HUES6 (cell line): ENCODE measurements around the gene AVEN.
"Not testable (repeated sequence)": the region's sequence is repeated elsewhere in the genome, so short reads cannot be mapped to it uniquely, and the experiment has no call there.

Experiments used
- H3K27ac ChIP-seq: 2 replicates; pipeline ENCODE4 v1.7.0; 2013; ENCODE audit warnings: low read depth, mild to moderate bottlenecking, low read length, inconsistent platforms
- H3K27me3 ChIP-seq: 2 replicates; pipeline ENCODE4 v1.6.1; 2013; ENCODE audit warnings: low read length; ENCODE audit not compliant: control insufficient read depth, insufficient read depth
- H3K36me3 ChIP-seq: 2 replicates; pipeline ENCODE4 v1.6.1; 2013; ENCODE audit warnings: low read length; ENCODE audit not compliant: control insufficient read depth, insufficient read depth
- H3K4me1 ChIP-seq: 2 replicates; pipeline ENCODE4 v1.6.1; 2013; ENCODE audit warnings: low read length; ENCODE audit not compliant: control insufficient read depth, insufficient read depth
- H3K4me3 ChIP-seq: 2 replicates; pipeline ENCODE4 v1.5.1; 2013; ENCODE audit warnings: low read depth, low read length
- H3K9ac ChIP-seq: one replicate; pipeline ENCODE4 v1.6.1; 2013; ENCODE audit warnings: mild to moderate bottlenecking, low read length
- H3K9me3 ChIP-seq: 2 replicates; pipeline ENCODE4 v1.6.1; 2013; ENCODE audit warnings: low read depth, low read length; ENCODE audit not compliant: control insufficient read depth, insufficient read depth

The AVEN gene

DNA sequence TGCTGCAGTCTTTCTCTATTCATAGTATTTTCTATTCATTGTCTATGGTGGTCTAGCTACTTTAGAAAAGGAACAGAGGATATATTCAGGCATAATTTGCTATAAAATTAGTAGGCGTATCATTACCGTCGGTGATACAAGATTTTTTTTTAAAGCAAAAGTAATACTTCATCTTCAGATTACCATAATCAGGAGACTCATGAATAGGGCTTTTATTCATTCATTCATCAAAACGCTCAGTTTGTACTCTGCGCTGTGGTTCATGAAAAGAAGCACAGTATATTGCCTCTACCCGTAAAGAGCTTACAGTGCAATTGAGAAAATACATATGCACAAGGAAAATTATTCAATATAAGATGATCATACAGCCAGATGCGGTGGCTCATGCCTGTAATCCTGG lies 207.4 kb downstream of the AVEN start:
- Histone ChIP-seq H3K4me1 (peaks cover 20% of the 10 kb centered on the region), H3K27me3 (no peaks in the 10 kb centered on the region), H3K36me3 (no peaks in the 10 kb centered on the region), H3K27ac (no peak overlapping the region), H3K9ac (no peak overlapping the region), H3K9me3 (0 out of 2 replicates have a peak, but pooled peaks cover 3% of the 10 kb centered on the region), H3K4me3 (no peak overlapping the region)

- Histone ChIP-seq H3K9ac (no peak overlapping the region), H3K4me3 (no peak overlapping the region), H3K4me1 (peaks cover 15% of the 10 kb centered on the region), H3K27me3 (no peaks in the 10 kb centered on the region), H3K27ac (no peak overlapping the region), H3K36me3 (no peaks in the 10 kb centered on the region), H3K9me3 (0 out of 2 replicates have a peak, but pooled peaks cover 3% of the 10 kb centered on the region)
These were observed 208.7 kb downstream of the AVEN start for GRCh38 chr15:33830351-33830750.

DNA sequence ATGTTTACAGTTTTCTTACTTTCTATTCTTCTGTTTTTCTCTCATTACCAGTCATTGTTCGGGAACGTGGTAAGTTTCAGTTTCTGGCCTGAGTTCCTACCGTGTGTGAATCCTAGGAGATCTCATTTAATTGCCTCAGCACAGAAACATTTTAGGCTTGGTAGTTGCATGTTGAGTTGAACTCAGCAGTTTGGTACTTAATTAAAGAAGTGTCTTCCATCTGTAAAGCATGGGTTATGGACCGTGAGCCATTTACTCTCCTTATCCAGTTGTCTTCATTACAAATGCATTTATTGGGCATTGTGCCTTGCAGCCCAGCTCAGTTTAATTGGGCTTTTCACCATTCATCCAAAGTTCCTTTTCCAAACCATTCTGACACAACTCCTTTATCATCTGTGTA lies 212.8 kb downstream of the AVEN start:
- no peaks in the 10 kb centered on the region for H3K4me1 ChIP-seq
- H3K4me3 ChIP-seq: no peak overlapping the region
- no peak overlapping the region for H3K9ac ChIP-seq
- H3K36me3 ChIP-seq: no peaks in the 10 kb centered on the region
- 0 out of 2 replicates have a peak, but pooled peaks cover 3% of the 10 kb centered on the region for H3K9me3 ChIP-seq
- no peak overlapping the region for H3K27ac ChIP-seq
- no peaks in the 10 kb centered on the region for H3K27me3 ChIP-seq

DNA sequence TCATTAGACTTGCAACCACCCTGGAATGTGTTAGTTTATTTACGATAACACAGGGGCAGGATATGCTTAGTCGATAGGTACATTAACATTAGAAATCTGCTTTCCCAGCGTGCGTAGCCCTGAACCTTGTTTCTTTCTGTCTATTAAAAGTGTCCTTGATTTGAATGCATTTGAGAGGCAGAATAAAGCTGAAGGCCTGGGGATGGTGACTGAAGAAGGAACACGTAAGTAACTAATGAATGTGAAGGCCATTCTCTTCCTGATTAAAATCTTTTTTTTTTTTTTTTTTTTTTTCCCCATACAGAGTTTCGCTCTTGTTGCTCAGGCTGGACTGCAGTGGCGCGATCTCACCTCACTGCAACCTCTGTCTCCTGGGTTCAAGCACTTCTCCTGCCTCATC lies 213.6 kb downstream of the AVEN start:
- Histone ChIP-seq H3K4me1 (no peaks in the 10 kb centered on the region), H3K27me3 (no peaks in the 10 kb centered on the region), H3K4me3 (no peak overlapping the region), H3K36me3 (no peaks in the 10 kb centered on the region), H3K9ac (no peak overlapping the region), H3K27ac (no peak overlapping the region), H3K9me3 (0 out of 2 replicates have a peak, but pooled peaks cover 3% of the 10 kb centered on the region)

DNA sequence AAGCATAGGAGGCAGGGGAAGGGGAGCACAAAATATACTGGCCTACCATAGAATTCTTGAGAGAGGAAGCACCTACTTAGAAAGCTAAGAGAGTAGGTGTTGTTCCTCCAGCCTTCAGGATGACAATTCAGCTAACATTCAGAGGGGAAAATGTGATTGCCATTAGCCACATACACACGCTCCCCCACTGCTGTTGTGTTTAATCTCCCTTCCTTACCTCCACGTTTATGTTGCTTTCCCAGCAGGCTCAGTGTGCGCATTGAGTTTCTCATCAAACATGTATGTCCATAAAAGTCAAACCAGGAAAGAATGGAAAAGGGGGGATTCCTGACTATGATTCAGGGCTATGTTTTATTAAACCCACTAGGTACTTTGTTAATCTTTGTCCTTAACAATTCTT lies 215.9 kb downstream of the AVEN start:
- H3K4me1 ChIP-seq: no peaks in the 10 kb centered on the region
- no peak overlapping the region for H3K4me3 ChIP-seq
- no peak overlapping the region for H3K9ac ChIP-seq
- H3K27ac ChIP-seq: no peak overlapping the region
- no peaks in the 10 kb centered on the region for H3K36me3 ChIP-seq
- H3K9me3 ChIP-seq: 0 out of 2 replicates have a peak, but pooled peaks cover 1% of the 10 kb centered on the region
- H3K27me3 ChIP-seq: no peaks in the 10 kb centered on the region

- Histone ChIP-seq H3K4me3 (no peak overlapping the region), H3K27me3 (no peaks in the 10 kb centered on the region), H3K9ac (no peak overlapping the region), H3K4me1 (no peaks in the 10 kb centered on the region), H3K36me3 (no peaks in the 10 kb centered on the region), H3K9me3 (no peaks in the 10 kb centered on the region), H3K27ac (no peak overlapping the region)
These were observed 216.5 kb downstream of the AVEN start for GRCh38 chr15:33822479-33822878.

GRCh38 chr15:33819499-33819898 lies 219.5 kb downstream of the AVEN start:
- H3K4me1 ChIP-seq, H3K27me3 ChIP-seq, H3K9ac ChIP-seq, H3K27ac ChIP-seq, H3K36me3 ChIP-seq, H3K4me3 ChIP-seq, H3K9me3 ChIP-seq: not testable (repeated sequence)
